GM19467 (cell line): ENCODE measurements around the gene SMC4.
"Not testable (repeated sequence)": the region's sequence is repeated elsewhere in the genome, so short reads cannot be mapped to it uniquely, and the experiment has no call there.

Experiments
- ATAC-seq: cut with Tn5 transposase; IDR thresholded peaks from one replicate; pipeline ENCODE4 v1.9.1; 2021; ENCODE audit warnings: mild to moderate bottlenecking, moderate library complexity; ENCODE audit not compliant: unreplicated experiment

The SMC4 gene

DNA sequence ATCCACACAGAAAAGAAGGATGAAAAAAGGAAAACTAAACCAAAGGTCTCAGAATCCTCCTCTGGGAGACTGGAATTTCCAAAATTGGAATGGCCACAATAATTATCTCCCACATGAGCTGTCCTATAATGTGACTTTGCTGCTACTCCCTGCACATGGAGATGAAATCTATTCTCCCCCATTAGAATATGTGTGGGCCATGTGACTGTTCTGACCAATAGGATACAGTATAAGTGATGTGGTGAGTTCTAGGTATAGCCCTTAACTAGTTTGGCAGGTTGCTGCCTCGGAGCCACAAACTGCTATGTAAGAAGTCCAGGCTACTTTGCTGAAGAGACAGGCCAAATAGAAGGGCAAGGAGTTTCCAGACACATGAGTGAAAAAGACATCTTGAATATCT, 45.0 kb downstream of the SMC4 start:
- no peak for ATAC-seq

DNA sequence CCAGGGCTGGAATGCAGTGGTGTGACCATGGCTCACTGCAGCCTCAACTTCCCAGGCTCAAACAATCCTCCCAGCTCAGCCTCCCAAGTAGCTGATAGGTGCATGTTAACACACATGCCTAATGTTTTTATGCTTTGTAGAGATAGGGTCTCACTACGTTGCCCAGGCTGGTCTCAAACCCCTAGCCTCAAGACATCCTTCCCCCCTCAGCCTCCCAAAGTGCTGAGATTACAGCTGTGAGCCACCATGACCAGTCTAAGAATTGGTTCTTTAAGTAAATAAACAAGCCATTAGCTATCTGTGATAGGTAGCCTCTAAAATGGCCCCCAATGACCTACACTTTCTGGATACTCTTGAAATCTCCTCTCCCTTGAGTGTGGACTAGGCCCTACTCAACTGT, 46.4 kb downstream of the SMC4 start:
- ATAC-seq = no peak

GRCh38 chr3:160446522-160447056, 47.1 kb downstream of the SMC4 start:
- ATAC-seq = no peak

GRCh38 chr3:160447544-160447943, 48.1 kb downstream of the SMC4 start:
- no peak for ATAC-seq

GRCh38 chr3:160448845-160449635, 49.6 kb downstream of the SMC4 start:
- ATAC-seq = peak; percentile 41

- peak; percentile 95 for ATAC-seq
Measured at GRCh38 chr3:160449636-160450598, 50.5 kb downstream of the SMC4 start, which contains the start of gene TRIM59. TSS of gene TRIM59 (minus strand) at chr3:160449786. CDS start at chr3:160439183, 10,603 bp downstream.

GRCh38 chr3:160450846-160451245, 51.4 kb downstream of the SMC4 start:
- ATAC-seq = no peak

- no peak for ATAC-seq
Measured at GRCh38 chr3:160451602-160452001, 52.2 kb downstream of the SMC4 start.

DNA sequence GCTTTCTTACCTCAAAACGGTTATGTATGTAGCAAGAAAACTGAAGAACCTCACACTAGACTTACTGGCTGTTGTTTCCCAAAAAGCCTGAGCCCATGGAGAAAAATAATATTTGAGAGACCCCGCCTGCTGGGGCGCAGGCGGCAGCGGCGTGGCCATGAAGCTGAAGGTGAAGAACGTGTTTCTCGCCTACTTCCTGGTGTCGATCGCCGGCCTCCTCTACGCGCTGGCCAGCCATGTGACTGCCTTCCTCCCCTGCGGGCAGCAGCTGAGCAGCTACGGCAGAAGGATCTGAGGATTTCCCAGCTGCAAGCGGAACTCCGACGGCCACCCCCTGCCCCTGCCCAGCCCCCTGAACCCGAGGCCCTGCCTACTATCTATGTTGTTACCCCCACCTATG, 52.8 kb downstream of the SMC4 start:
- not testable (repeated sequence) for ATAC-seq

DNA sequence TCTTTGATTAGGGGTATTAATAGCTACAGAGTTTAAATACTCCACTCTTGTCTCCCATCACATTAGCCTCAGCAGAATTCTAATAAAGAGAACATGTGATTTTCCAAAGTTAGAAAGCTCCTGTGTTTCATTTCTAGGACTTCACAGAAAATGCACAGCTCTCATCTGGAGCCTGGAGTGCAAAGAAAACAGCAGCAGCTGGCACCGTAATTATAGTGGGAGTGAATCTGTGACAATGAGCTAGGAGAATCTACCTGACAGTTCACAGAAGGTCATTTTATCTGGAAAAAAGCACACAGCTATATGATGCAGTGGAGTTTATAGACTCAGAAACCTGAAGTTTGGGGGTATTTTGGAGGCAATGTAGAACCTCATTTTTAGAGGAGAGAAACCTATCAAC, 55.5 kb downstream of the SMC4 start:
- ATAC-seq = no peak

- ATAC-seq = no peak
Measured at GRCh38 chr3:160455846-160456245, 56.4 kb downstream of the SMC4 start.

DNA sequence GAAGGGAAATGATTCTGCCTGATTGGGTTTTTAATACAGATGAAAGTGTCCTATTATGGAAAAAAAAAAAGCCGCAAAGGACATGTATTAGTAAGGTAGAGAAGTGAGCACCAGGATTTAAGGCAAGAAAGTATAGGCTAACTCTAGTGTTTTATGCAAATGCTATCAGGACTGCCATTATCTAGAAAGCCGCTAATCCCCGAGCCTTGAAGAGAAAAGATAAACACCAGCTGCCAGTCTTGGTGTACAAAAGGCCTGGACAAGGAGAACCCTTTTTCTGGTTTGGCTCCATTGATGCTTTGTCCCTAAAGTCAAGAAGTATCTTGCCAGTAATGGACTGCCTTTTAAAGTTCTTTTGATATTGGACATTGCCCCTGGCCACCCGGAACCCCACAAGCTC, 58.7 kb downstream of the SMC4 start:
- no peak for ATAC-seq

DNA sequence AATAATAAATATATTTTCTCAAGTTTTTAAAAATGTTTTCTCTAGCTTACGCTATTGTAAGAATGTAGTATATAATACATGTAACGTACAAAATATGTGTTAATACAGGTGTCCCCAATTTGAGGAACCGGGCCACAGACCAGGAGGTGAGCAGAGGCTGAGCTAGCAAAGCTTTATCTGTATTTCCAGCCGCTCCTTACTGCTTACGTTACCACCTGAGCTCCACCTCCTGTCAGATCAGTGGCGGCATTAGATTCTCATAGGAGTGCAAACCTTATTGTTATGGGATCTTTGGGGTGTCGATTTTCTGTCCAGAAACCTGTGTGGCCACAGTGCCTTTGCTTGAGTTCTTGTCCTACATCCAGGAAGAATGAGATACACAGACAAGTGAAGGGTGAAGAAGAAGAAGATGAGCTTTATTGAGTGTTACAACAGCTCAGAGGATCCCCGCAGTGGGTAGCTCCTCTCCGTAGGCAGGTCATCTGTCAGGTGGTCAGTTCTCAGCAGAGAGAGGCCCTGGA, 60.1 kb downstream of the SMC4 start:
- no peak for ATAC-seq

GRCh38 chr3:160460033-160460432, 60.6 kb downstream of the SMC4 start:
- ATAC-seq = no peak

DNA sequence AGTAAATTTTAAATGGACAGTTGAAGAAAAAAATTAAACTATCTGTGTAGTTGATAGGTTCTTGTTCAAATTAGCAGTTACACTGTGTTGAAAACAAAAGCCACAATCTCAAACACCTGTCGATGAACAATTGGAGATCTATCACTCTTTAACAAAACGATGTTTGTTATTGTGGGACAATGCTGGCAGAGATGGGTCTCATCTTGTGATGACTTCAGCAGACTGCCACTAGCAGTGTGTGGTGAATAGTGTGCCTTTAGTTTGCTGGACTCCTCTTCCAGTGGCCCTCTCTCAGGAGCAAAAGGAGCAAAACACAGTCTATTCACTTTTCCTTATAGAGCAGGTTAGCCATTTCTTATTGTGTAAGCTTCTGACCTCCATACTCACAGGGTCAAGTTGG, 64.9 kb downstream of the SMC4 start:
- ATAC-seq = no peak

DNA sequence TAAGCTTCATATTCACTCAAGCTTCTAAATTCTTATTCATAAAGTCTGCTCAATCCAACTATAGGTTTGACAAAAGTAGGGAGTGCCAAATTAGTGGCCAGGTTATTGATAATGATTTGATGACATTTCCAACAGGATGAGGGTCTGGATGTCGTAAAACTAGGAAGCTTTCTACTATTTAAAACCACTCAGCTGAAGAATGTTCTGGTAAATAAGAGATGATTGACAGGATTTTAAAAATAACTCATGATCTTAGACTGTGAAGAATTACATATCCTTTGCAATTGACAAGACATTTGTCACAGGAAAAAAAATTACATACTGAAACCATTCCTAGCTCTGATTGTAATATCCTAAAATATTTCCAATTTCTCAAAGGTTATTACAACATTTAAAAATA, 65.5 kb downstream of the SMC4 start:
- ATAC-seq = no peak

GRCh38 chr3:160470181-160470580, 70.7 kb downstream of the SMC4 start:
- ATAC-seq = no peak

- peak; percentile 5 for ATAC-seq
Measured at GRCh38 chr3:160471892-160472291, 72.4 kb downstream of the SMC4 start.

DNA sequence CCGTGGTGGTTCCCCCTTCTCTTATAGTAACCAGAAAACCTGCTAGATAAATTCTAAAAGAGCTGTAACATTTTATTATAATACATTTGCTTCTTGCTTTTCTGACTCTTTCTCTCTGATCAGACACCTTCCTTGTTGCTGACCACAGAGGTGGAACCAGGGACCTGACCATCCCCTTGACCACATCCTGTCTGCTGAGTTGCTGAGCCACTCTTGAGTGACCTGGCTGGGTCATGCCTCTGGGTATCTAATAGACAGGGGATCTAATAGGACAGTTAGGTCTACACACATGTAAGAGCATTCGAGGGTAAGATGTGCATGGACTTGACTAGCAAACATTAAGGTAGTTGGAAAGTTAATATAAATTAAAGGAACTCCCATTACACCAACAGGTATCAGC, 72.9 kb downstream of the SMC4 start:
- peak; percentile 83 for ATAC-seq

DNA sequence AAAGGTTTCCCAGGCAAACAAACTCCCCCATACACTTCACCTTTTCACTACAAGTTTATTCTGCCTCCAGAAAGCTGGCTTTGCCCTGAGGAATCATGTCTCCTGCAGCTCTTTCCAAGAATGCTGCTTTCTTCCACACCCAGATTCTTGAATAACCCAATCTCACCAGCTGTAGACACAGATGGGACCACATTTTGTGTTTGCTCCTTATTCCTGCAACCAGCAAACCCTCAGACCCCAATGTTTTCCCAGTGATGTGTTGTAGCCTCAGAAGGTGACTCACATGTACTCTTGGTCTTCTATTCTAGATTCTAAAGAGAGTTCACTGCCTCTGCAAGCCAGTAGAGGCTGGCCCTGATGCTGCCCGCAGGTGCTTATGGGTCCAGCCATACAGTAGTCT, 73.8 kb downstream of the SMC4 start:
- no peak for ATAC-seq

- no peak for ATAC-seq
Measured at GRCh38 chr3:160473978-160474377, 74.5 kb downstream of the SMC4 start.
